ENCODE measurements around the gene CDH13.

The CDH13 gene

GRCh38 chr16:83794860-83795554 is 1168.2 kb downstream of the CDH13 start:
- DNase-seq: no peak

- DNase-seq: peak; percentile 3 to 61 (median 21)
Observed at GRCh38 chr16:83797013-83797412, 1170.2 kb downstream of the CDH13 start.

GRCh38 chr16:83799336-83799735 is 1172.6 kb downstream of the CDH13 start:
- DNase-seq: no peak

- DNase-seq: no peak
Observed at GRCh38 chr16:83802135-83802534, 1175.4 kb downstream of the CDH13 start.

GRCh38 chr16:83802554-83803205 is 1175.9 kb downstream of the CDH13 start:
- DNase-seq: no peak

GRCh38 chr16:83803811-83804210 is 1177.0 kb downstream of the CDH13 start:
- DNase-seq: no peak

GRCh38 chr16:83804366-83804765 is 1177.6 kb downstream of the CDH13 start:
- DNase-seq: no peak

- DNase-seq: no peak
Observed at GRCh38 chr16:83806036-83806435, 1179.3 kb downstream of the CDH13 start.

- no peak for DNase-seq
Observed at GRCh38 chr16:83806731-83807130, 1180.0 kb downstream of the CDH13 start.

- peak in 1 of 3 experiments; percentile 23 for DNase-seq
Observed at GRCh38 chr16:83807327-83807709, 1180.5 kb downstream of the CDH13 start.

- DNase-seq: peak; percentile 81 to 90 (median 88)
Observed at GRCh38 chr16:83807710-83808572, 1181.2 kb downstream of the CDH13 start, which contains the start of gene HSBP1. TSS of gene HSBP1 (plus strand) at chr16:83807978. CDS start at chr16:83808077, 99 bp downstream.

GRCh38 chr16:83808573-83809014 is 1181.8 kb downstream of the CDH13 start:
- DNase-seq: no peak

- no peak for DNase-seq
Observed at GRCh38 chr16:83809092-83809491, 1182.3 kb downstream of the CDH13 start.

- DNase-seq: no peak
Observed at GRCh38 chr16:83810901-83811300, 1184.1 kb downstream of the CDH13 start.

GRCh38 chr16:83813823-83814658 is 1187.3 kb downstream of the CDH13 start:
- DNase-seq: peak; percentile 47 to 80 (median 55)

GRCh38 chr16:83814659-83814985 is 1187.9 kb downstream of the CDH13 start:
- no peak for DNase-seq

- DNase-seq: no peak
Observed at GRCh38 chr16:83817022-83817421, 1190.3 kb downstream of the CDH13 start.

GRCh38 chr16:83818276-83818675 is 1191.5 kb downstream of the CDH13 start:
- no peak for DNase-seq

GRCh38 chr16:83819361-83819760 is 1192.6 kb downstream of the CDH13 start:
- DNase-seq: no peak

GRCh38 chr16:83826146-83826913 is 1199.6 kb downstream of the CDH13 start:
- DNase-seq: peak; percentile 43 to 72 (median 55)

- no peak for DNase-seq
Observed at GRCh38 chr16:83830091-83830768, 1203.5 kb downstream of the CDH13 start.

Measured in NCI-H1417 (cell line).